NCI-H82 (cell line): ENCODE results near the gene ZSCAN5C.
"Not testable (repeated sequence)": the region's sequence is repeated elsewhere in the genome, so short reads cannot be mapped to it uniquely, and the experiment has no call there.

Source experiments
- DNase-seq: peaks from one replicate; lab custom pipeline; 2025; lab: John Stamatoyannopoulos, UW

The ZSCAN5C gene

DNA sequence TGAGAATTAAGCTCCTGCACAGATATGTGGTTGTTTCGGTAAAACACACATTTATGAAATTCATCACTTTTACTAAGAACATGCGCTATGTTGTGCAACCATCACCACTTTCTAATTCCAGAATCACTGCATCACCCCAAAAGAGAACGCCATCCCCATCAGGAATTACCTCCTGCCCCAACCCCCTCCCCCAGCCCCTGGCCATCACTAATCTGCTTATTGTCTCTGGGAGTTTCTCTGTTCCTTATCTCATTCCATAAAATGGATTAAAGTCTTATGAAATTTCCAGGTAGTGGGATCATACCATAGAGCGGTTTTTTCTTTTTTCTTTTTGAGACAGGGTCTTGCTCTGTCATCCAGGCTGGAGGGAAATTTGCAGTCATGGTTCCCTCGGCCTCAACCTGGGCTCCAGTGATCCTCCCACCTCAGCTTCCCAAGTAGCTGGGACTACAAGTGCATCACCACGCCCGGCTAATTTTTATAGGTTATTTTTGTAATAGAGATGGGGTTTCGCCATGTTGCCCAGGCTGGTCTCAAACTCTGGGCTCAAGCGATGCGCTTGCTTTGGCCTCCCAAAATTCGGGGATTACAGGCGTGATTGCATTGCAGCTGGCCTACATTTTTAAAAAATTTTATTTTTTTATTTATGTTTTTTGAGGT, 8.0 kb upstream of the ZSCAN5C start:
- peak; percentile 78 for DNase-seq

DNA sequence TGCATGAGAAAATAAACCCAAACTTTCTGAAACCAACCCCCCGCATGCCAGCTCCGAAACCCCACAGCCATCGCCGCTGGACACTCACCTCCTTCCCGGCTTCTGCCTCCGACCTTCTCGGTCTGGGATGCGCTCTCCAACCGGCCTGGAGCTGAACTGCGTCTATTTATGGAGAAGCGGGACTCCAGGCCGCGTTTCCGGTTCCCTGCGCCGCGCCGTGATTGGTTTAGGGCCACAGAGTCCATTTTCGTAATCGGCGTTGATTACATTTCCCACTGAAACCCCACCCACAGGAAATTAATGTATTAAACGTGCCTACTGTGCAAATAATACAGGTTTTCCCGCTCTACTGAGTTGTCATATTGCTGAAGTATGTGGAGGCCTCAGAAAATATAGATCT, 4.4 kb upstream of the ZSCAN5C start, which contains the start of gene ZSCAN5B:
ZSCAN5B (minus strand) TSS at position 138 of the 400 bp plus-strand sequence. CDS start 4,731 bp downstream, outside the sequence.
- DNase-seq: not testable (repeated sequence)

- DNase-seq: no peak
Measured at GRCh38 chr19:56199687-56200086, 2.4 kb upstream of the ZSCAN5C start.

- not testable (repeated sequence) for DNase-seq
Measured at GRCh38 chr19:56207581-56207980, 5.5 kb downstream of the ZSCAN5C start.

DNA sequence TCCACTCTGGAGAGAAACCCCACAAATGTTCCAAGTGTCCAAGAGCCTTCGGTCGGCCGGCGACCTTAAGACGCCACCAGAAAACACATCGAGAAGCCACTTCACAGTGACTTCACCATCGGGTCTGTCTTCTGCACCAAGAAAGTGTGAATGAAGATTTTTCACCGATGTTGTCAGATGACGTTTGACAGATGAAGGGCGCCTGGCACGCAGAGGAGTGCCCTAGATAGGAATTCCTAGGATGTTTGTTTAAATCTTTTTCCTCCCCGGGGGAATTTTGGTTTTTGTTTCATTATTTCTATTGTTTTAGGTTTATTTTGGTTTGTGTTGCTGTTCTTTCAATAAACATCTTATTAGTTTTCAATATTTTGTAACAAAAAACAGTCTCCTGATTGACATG, 7.0 kb downstream of the ZSCAN5C start:
- DNase-seq: no peak

- not testable (repeated sequence) for DNase-seq
Measured at GRCh38 chr19:56210036-56210435, 8.0 kb downstream of the ZSCAN5C start.

DNA sequence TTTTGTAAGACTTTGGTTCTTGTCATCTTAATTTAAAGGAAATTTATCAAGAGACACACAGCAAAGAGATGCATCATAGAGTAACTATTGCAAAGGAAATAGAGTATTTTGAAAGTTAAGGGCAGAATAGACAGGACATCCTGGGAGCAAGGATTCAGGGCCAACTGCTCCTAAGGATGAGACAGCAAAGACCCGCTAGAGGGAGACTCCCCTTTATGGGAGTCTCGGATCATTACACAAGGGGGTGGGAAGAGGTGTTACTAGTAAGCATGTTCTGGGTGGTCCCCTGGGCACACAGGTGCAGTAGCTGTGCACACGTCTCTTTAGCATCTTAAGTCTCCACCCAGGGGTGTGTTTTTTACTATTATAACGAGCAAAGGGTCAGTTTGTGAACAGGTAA, 9.6 kb downstream of the ZSCAN5C start:
- peak; percentile 12 for DNase-seq

GRCh38 chr19:56217039-56217949, 15.2 kb downstream of the ZSCAN5C start:
- no peak for DNase-seq

- no peak for DNase-seq
Measured at GRCh38 chr19:56218961-56219360, 16.9 kb downstream of the ZSCAN5C start.

DNA sequence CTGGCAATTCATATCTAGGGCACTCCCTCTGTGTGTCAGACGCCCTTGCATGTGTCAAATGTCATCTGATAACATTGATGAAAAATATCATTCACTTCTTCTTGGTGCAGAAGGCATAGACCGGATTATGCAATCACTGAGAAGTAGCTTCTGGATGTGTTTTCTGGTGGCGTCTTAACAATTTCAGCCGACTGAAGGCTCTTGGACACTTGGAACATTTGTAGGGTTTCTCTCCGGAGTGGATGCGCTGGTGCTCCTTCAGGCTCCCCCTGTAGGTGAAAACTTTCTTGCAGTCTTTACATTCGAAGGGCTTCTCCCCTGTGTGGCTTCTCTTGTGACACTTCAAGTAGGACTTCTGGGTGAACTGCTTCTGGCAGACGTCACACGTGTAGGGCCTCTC, 19.4 kb downstream of the ZSCAN5C start:
- peak; percentile 23 for DNase-seq

GRCh38 chr19:56221851-56222250, 19.8 kb downstream of the ZSCAN5C start:
- DNase-seq: no peak

DNA sequence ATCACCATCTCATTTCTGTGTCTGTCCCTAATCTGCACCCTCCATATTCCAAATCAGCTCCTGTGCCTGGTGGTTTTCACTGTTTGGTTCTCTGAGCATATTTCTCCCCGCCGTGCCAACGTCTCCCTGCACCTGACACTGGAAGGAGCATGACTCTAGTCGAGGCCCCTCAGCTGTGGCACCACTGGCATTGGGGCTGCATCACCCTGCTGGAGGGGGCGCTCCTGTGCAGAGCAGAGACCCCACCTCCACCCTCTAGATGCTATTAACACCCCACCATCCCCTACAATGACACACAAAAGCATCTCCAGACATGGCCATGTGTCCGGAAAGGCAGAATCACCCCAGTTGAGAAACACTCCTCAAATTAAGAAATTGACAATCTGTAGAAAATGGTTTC, 20.8 kb downstream of the ZSCAN5C start:
- DNase-seq: no peak

DNA sequence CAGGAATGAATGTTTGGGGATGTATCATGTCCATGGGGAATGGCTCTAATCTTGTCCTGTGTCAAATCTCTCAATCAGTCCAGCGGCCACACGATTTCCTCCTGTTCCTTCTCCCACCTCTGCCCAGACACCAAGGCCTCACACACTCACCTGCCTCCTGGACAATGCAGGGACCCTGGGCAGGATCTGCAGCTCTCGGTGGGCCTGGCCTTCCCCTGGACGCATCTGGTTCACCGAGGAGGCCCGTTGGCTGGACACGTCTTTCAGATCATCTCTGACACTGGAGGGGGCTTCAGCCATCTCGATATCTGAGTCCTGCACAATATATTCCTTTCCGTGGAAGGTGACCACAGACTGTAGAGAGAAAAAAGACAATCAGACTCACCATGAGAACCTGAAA, 21.4 kb downstream of the ZSCAN5C start:
- DNase-seq: no peak

- DNase-seq: no peak
Measured at GRCh38 chr19:56245121-56245740, 43.2 kb downstream of the ZSCAN5C start.

DNA sequence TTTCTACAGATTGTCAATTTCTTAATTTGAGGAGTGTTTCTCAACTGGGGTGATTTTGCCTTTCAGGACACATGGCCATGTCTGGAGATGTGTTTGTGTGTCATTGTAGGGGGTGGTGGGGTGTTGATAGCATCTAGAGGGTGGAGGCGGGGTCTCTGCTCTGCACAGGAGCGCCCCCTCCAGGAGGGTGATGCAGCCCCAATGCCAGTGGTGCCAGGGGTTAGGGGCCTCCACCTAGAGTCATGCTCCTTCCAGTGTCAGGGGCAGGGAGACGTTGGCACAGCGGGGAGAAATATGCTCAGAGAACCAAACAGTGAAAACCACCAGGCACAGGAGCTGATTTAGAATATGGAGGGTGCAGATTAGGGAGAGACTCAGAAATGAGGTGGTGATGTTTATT, 43.7 kb downstream of the ZSCAN5C start:
- not testable (repeated sequence) for DNase-seq

DNA sequence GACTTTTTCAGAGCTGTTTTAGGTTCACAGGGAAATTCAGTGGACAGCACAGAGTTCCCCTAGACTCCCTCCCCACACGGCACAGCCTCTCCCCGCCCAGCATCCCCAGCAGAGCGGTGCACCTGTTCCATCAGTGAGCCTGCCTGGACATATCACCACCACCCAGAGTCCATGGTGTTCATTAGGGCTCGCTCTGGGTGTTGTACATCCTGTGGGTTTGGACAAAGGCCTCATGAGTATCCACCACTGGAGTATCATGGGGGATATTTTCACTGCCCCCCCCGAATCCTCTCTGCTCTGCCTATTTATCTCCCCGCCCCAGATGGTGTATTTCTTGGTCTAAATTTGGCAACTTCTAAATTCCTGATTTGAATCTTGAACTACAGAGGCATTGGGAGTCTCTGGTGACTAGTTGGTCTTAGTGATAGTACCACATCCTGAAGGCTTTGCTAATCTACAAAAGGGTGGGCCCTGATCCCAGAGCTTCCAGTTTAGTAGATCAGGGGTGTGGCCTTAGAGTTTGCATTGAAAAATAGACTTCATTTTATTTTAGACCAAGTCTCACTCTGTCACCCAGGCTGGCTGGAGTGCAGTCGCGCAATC, 46.8 kb downstream of the ZSCAN5C start:
- DNase-seq: not testable (repeated sequence)

GRCh38 chr19:56252699-56253422, 50.8 kb downstream of the ZSCAN5C start:
- peak; percentile 90 for DNase-seq

- DNase-seq: peak; percentile 74
Measured at GRCh38 chr19:56253737-56254136, 51.7 kb downstream of the ZSCAN5C start.

GRCh38 chr19:56258272-56258671, 56.2 kb downstream of the ZSCAN5C start:
- DNase-seq: no peak
